ENCODE measurements around the gene DGKQ.
"Not testable (repeated sequence)": the region's sequence is repeated elsewhere in the genome, so short reads cannot be mapped to it uniquely, and the experiment has no call there.

Gene DGKQ

GRCh38 chr4:949656-950055 lies 23.7 kb downstream of the DGKQ start:
- DNase-seq, result no peak

GRCh38 chr4:948936-949300 lies 24.5 kb downstream of the DGKQ start:
- DNase-seq, result no peak

GRCh38 chr4:948101-948935 lies 25.1 kb downstream of the DGKQ start:
- DNase-seq, result no peak

- no peak for DNase-seq
Measured at GRCh38 chr4:947491-947971, 25.8 kb downstream of the DGKQ start.

GRCh38 chr4:946517-947471 lies 26.6 kb downstream of the DGKQ start:
- no peak for DNase-seq

- DNase-seq, result no peak
Measured at GRCh38 chr4:946103-946450, 27.3 kb downstream of the DGKQ start.

GRCh38 chr4:945274-946102 lies 27.9 kb downstream of the DGKQ start:
- DNase-seq, result no peak

- DNase-seq, result not testable (repeated sequence)
Measured at GRCh38 chr4:939508-939907, 33.9 kb downstream of the DGKQ start.

- DNase-seq, result no peak
Measured at GRCh38 chr4:932713-933070, 40.7 kb downstream of the DGKQ start.

GRCh38 chr4:931960-932712 lies 41.2 kb downstream of the DGKQ start, which contains the start of the genes GAK and TMEM175:
GAK (minus strand) TSS chr4:932316; CDS start chr4:932187, 129 bp downstream.
TMEM175 (plus strand) TSS chr4:932460; CDS start chr4:947740, 15,280 bp downstream.
- peak; percentile 97 for DNase-seq

- no peak for DNase-seq
Measured at GRCh38 chr4:931194-931959, 42.0 kb downstream of the DGKQ start.

- DNase-seq, result no peak
Measured at GRCh38 chr4:930827-931193, 42.6 kb downstream of the DGKQ start.

- no peak for DNase-seq
Measured at GRCh38 chr4:930028-930551, 43.3 kb downstream of the DGKQ start.

GRCh38 chr4:929096-929765 lies 44.1 kb downstream of the DGKQ start:
- no peak for DNase-seq

GRCh38 chr4:927566-927965 lies 45.8 kb downstream of the DGKQ start:
- DNase-seq, result not testable (repeated sequence)

GRCh38 chr4:926538-926937 lies 46.8 kb downstream of the DGKQ start:
- no peak for DNase-seq

- DNase-seq, result no peak
Measured at GRCh38 chr4:925771-926500, 47.4 kb downstream of the DGKQ start.

- DNase-seq, result no peak
Measured at GRCh38 chr4:925171-925570, 48.2 kb downstream of the DGKQ start.
